ENCODE data around the gene TRABD.
"Not testable (repeated sequence)": the region's sequence is repeated elsewhere in the genome, so short reads cannot be mapped to it uniquely, and the experiment has no call there.

TRABD gene

GRCh38 chr22:50204571-50204970 is 18.9 kb downstream of the TRABD start:
- Histone ChIP-seq H3K9me3 (ENCODE audit: control insufficient read depth, insufficient read depth, low read length) (no peaks in the 10 kb centered on the region), H3K27me3 (ENCODE audit: control insufficient read depth, insufficient read depth, low read length) (no peaks in the 10 kb centered on the region), H3K4me3 (ENCODE audit: low read depth, low read length) (no peak overlapping the region), H3K36me3 (ENCODE audit: control insufficient read depth, insufficient read depth, low read length) (peaks cover 11% of the 10 kb centered on the region), H3K4me1 (ENCODE audit: control insufficient read depth, insufficient read depth, low read length) (no peaks in the 10 kb centered on the region), H3K9ac (ENCODE audit: low read depth, low read length) (no peak overlapping the region)

GRCh38 chr22:50204998-50205397 is 19.3 kb downstream of the TRABD start:
- not testable (repeated sequence) for H3K4me3 ChIP-seq (ENCODE audit: low read depth, low read length); H3K27me3 ChIP-seq (ENCODE audit: control insufficient read depth, insufficient read depth, low read length); H3K9ac ChIP-seq (ENCODE audit: low read depth, low read length); H3K9me3 ChIP-seq (ENCODE audit: control insufficient read depth, insufficient read depth, low read length); H3K4me1 ChIP-seq (ENCODE audit: control insufficient read depth, insufficient read depth, low read length)
- peaks cover 12% of the 10 kb centered on the region for H3K36me3 ChIP-seq (ENCODE audit: control insufficient read depth, insufficient read depth, low read length)

GRCh38 chr22:50205781-50206569 is 20.3 kb downstream of the TRABD start:
- no peaks in the 10 kb centered on the region for H3K4me1 ChIP-seq (ENCODE audit: control insufficient read depth, insufficient read depth, low read length)
- peaks cover 21% of the 10 kb centered on the region for H3K36me3 ChIP-seq (ENCODE audit: control insufficient read depth, insufficient read depth, low read length)
- no peaks in the 10 kb centered on the region for H3K9me3 ChIP-seq (ENCODE audit: control insufficient read depth, insufficient read depth, low read length)
- peak overlapping the region; percentile 16 for H3K9ac ChIP-seq (ENCODE audit: low read depth, low read length)
- no peaks in the 10 kb centered on the region for H3K27me3 ChIP-seq (ENCODE audit: control insufficient read depth, insufficient read depth, low read length)
- no peak overlapping the region for H3K4me3 ChIP-seq (ENCODE audit: low read depth, low read length)

GRCh38 chr22:50206599-50206998 is 20.9 kb downstream of the TRABD start:
- Histone ChIP-seq H3K9ac (ENCODE audit: low read depth, low read length) (peak overlapping the region; percentile 16), H3K9me3 (ENCODE audit: control insufficient read depth, insufficient read depth, low read length) (no peaks in the 10 kb centered on the region), H3K4me3 (ENCODE audit: low read depth, low read length) (no peak overlapping the region), H3K27me3 (ENCODE audit: control insufficient read depth, insufficient read depth, low read length) (no peaks in the 10 kb centered on the region), H3K4me1 (ENCODE audit: control insufficient read depth, insufficient read depth, low read length) (no peaks in the 10 kb centered on the region), H3K36me3 (ENCODE audit: control insufficient read depth, insufficient read depth, low read length) (peaks cover 23% of the 10 kb centered on the region)

GRCh38 chr22:50207383-50208140 is 21.8 kb downstream of the TRABD start:
- Histone ChIP-seq H3K36me3 (ENCODE audit: control insufficient read depth, insufficient read depth, low read length) (peaks cover 27% of the 10 kb centered on the region), H3K4me1 (ENCODE audit: control insufficient read depth, insufficient read depth, low read length) (no peaks in the 10 kb centered on the region), H3K9ac (ENCODE audit: low read depth, low read length) (no peak overlapping the region)

DNA sequence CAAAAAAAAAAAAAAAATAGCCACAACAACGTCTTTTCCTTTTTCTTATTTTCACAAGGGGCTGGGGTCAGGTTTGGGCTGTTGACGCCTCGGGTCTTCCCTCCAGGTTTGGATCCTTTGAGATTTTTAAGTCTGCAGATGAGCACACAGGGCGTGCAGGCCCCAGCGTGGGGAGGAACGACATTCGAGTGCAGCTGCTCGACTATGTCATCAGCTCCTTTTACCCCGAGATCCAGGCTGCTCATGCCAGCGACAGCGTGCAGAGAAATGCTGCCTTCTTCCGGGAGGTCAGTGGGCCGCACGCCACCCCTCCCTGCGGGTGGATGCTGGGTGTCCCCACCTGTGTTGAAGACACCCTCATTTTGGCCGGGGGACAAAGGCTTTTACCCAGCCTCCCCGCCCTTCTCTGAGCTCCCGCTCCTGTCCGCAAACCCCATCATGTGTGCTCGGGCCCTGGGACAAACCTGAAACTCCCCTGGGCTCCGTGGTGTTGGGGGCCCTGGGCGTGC is 22.8 kb downstream of the TRABD start:
- Histone ChIP-seq H3K4me3 (ENCODE audit: low read depth, low read length) (no peak overlapping the region), H3K9ac (ENCODE audit: low read depth, low read length) (no peak overlapping the region), H3K36me3 (ENCODE audit: control insufficient read depth, insufficient read depth, low read length) (peaks cover 36% of the 10 kb centered on the region), H3K9me3 (ENCODE audit: control insufficient read depth, insufficient read depth, low read length) (no peaks in the 10 kb centered on the region), H3K27me3 (ENCODE audit: control insufficient read depth, insufficient read depth, low read length) (no peaks in the 10 kb centered on the region), H3K4me1 (ENCODE audit: control insufficient read depth, insufficient read depth, low read length) (no peaks in the 10 kb centered on the region)

More at GRCh38 chr22:50207383-50208140, 21.8 kb downstream of the TRABD start:
- no peaks in the 10 kb centered on the region for H3K27me3 ChIP-seq (ENCODE audit: control insufficient read depth, insufficient read depth, low read length)
- H3K4me3 ChIP-seq (ENCODE audit: low read depth, low read length): no peak overlapping the region
- H3K9me3 ChIP-seq (ENCODE audit: control insufficient read depth, insufficient read depth, low read length): no peaks in the 10 kb centered on the region

DNA sequence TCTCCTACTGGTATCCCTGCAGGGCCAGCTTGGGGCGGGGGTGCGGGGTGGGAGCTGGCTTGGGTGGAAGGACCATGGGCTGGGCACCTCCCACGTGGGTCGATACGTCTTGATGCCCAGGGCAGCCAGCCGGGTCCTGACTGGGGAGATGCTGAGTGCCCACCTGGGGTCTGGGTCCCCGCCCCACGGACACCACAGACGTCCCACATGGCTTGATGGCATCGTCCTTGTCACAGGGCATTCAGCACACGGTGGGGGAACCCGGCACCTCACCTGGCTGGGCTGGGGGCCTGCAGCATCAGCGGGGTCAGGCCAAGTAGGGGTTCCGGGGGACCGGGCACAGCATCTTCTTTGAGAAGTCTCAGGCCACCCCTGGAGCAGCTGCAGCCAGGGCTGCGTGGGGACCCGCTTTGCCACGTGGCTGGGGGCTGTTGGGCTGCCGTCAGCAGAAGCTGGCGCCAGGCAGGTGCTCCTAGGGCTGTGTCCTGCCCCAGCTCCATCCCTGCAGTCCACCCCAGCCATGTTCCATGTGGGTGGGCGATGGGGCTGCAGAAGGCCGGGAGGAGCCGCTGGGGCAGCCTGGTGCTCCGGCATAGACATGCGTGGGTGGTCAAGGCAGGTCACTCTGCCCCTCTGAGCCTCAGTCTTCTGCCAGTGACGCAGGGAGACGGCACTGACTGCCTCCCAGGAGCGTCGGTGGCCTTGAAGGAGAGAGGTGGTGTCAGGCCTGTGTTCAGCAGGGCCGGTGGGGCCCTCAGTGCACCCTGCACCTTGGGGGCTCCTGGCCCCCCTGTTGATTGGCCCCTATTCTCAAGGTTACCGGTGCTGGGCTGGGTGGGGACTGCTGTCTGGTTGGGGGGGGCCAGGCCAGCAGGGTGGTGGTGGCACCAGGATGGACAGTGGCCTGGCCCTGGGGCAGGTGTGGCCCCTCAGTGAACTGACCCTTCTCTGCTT is 23.5 kb downstream of the TRABD start:
- H3K9me3 ChIP-seq (ENCODE audit: control insufficient read depth, insufficient read depth, low read length): no peaks in the 10 kb centered on the region
- no peaks in the 10 kb centered on the region for H3K27me3 ChIP-seq (ENCODE audit: control insufficient read depth, insufficient read depth, low read length)
- H3K4me3 ChIP-seq (ENCODE audit: low read depth, low read length): no peak overlapping the region
- H3K4me1 ChIP-seq (ENCODE audit: control insufficient read depth, insufficient read depth, low read length): no peaks in the 10 kb centered on the region
- peaks cover 36% of the 10 kb centered on the region for H3K36me3 ChIP-seq (ENCODE audit: control insufficient read depth, insufficient read depth, low read length)
- no peak overlapping the region for H3K9ac ChIP-seq (ENCODE audit: low read depth, low read length)

- Histone ChIP-seq H3K4me1 (ENCODE audit: control insufficient read depth, insufficient read depth, low read length) (no peaks in the 10 kb centered on the region), H3K9me3 (ENCODE audit: control insufficient read depth, insufficient read depth, low read length) (no peaks in the 10 kb centered on the region), H3K9ac (ENCODE audit: low read depth, low read length) (no peak overlapping the region), H3K27me3 (ENCODE audit: control insufficient read depth, insufficient read depth, low read length) (no peaks in the 10 kb centered on the region), H3K36me3 (ENCODE audit: control insufficient read depth, insufficient read depth, low read length) (peaks cover 39% of the 10 kb centered on the region), H3K4me3 (ENCODE audit: low read depth, low read length) (no peak overlapping the region)
These were observed 24.2 kb downstream of the TRABD start for GRCh38 chr22:50209893-50210292.

GRCh38 chr22:50210378-50211139 is 24.8 kb downstream of the TRABD start:
- Histone ChIP-seq H3K9me3 (ENCODE audit: control insufficient read depth, insufficient read depth, low read length) (no peaks in the 10 kb centered on the region), H3K9ac (ENCODE audit: low read depth, low read length) (no peak overlapping the region), H3K27me3 (ENCODE audit: control insufficient read depth, insufficient read depth, low read length) (no peaks in the 10 kb centered on the region), H3K36me3 (ENCODE audit: control insufficient read depth, insufficient read depth, low read length) (peaks cover 45% of the 10 kb centered on the region), H3K4me1 (ENCODE audit: control insufficient read depth, insufficient read depth, low read length) (no peaks in the 10 kb centered on the region), H3K4me3 (ENCODE audit: low read depth, low read length) (no peak overlapping the region)

GRCh38 chr22:50211147-50211546 is 25.4 kb downstream of the TRABD start:
- Histone ChIP-seq H3K27me3 (ENCODE audit: control insufficient read depth, insufficient read depth, low read length) (no peaks in the 10 kb centered on the region), H3K4me3 (ENCODE audit: low read depth, low read length) (no peak overlapping the region), H3K36me3 (ENCODE audit: control insufficient read depth, insufficient read depth, low read length) (peaks cover 51% of the 10 kb centered on the region), H3K4me1 (ENCODE audit: control insufficient read depth, insufficient read depth, low read length) (no peaks in the 10 kb centered on the region), H3K9ac (ENCODE audit: low read depth, low read length) (no peak overlapping the region), H3K9me3 (ENCODE audit: control insufficient read depth, insufficient read depth, low read length) (no peaks in the 10 kb centered on the region)

DNA sequence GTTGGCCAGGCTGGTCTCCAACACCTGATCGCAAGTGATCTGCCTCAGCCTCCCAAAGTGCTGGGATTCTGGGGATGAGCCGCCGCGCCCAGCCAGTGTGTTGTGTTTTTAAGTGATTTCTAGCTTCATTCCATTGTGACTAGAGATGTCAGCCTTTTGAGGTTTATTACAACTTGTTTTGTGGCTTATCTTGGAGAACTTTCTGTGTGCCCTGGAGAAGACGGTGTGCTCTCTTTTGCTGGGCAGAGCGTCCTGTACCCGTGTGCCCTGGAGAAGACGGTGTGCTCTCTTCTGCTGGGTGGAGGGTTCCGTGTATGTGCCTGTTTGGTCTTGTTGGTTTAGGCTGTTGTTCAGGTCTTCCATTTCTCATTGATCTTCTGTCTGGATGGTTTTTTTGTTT is 27.6 kb downstream of the TRABD start:
- Histone ChIP-seq H3K9ac (ENCODE audit: low read depth, low read length) (no peak overlapping the region), H3K36me3 (ENCODE audit: control insufficient read depth, insufficient read depth, low read length) (peaks cover 65% of the 10 kb centered on the region), H3K4me3 (ENCODE audit: low read depth, low read length) (no peak overlapping the region), H3K4me1 (ENCODE audit: control insufficient read depth, insufficient read depth, low read length) (no peaks in the 10 kb centered on the region), H3K27me3 (ENCODE audit: control insufficient read depth, insufficient read depth, low read length) (no peaks in the 10 kb centered on the region), H3K9me3 (ENCODE audit: control insufficient read depth, insufficient read depth, low read length) (no peaks in the 10 kb centered on the region)
